Erythroblast (primary cell): ENCODE measurements around the gene COL4A2.

Experiments used
- GATA1 ChIP-seq: IDR thresholded peaks from 2 replicates; pipeline ENCODE4 v1.6.1; 2011; ENCODE audit warnings: low read depth, mild to moderate bottlenecking, control low read depth, low read length, moderate library complexity
- POLR2A ChIP-seq: IDR thresholded peaks from 2 replicates; pipeline ENCODE4 v1.6.1; 2011; ENCODE audit warnings: mild to moderate bottlenecking, low read length

DNA sequence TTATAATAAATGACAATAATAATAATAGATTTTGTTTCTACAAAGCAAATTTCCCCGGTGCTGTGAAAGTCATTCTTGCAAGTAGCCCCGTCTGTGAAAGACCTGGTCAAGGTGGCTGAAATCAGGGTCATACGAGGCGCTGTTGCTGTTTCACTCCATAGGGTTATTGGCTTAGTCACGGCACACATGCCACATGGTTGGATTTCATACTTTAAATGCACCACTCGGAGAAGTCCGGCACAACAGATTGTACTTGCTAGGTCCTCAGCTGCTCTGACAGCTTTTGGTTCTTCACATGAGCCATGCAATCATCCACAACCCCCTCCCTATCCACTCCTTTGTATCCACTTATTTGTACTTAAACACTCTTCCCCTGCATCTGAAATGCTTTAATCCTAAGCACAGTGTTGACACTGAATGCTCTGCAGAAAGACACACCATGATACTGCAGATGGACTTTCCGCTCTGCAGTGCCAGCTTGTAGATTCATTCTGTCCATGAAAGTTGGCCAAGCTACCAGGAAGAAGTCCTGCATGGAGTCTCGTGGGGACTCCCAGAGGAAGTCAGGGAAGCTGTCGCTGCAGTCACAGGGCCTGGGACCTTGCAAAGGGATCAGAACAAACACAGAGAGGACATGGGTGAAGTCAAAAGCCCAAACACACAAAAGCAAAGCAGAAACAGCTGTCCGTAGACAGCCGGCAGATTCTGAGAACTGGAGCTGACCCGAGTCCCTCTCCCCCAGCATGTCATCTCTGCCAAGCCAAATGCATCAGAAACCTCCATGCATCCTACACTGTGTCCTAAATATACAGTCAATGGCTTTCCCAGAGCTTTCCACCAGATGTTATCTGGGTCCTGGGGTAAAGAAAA is 124.6 kb downstream of the COL4A2 start:
- TF ChIP-seq POLR2A (no peak), GATA1 (no peak)
